IMR-90 (cell line): ENCODE data around the gene AP2M1.

ENCODE experiments used
- CEBPB ChIP-seq: IDR thresholded peaks from 2 replicates; pipeline ENCODE4 v1.6.1; 2012; ENCODE audit warnings: low read depth, low read length, improper control_type of control experiment
- ELK1 ChIP-seq: fragments of 150-350 bp; IDR thresholded peaks from 2 replicates; pipeline ENCODE4 v1.6.1; 2016; ENCODE audit warnings: low read depth, mild to moderate bottlenecking, low read length, moderate library complexity, borderline replicate concordance
- FOS ChIP-seq: fragments of 150-350 bp; IDR thresholded peaks from 2 replicates; pipeline ENCODE4 v1.6.1; 2016; ENCODE audit warnings: low read depth, low read length
- MAFK ChIP-seq: IDR thresholded peaks from 2 replicates; pipeline ENCODE4 v1.6.1; 2012; ENCODE audit warnings: low read depth, low read length, improper control_type of control experiment
- MAZ ChIP-seq: IDR thresholded peaks from 2 replicates; pipeline ENCODE4 v1.6.1; 2012; ENCODE audit warnings: low read depth, mild to moderate bottlenecking, low read length, improper control_type of control experiment, moderate library complexity, borderline replicate concordance
- POLR2A ChIP-seq: IDR thresholded peaks from 2 replicates; pipeline ENCODE4 v1.6.1; 2012; ENCODE audit warnings: mild to moderate bottlenecking, low read depth, low read length
- RAD21 ChIP-seq: IDR thresholded peaks from 2 replicates; pipeline ENCODE4 v1.6.1; 2012; ENCODE audit warnings: low read length, improper control_type of control experiment
- RFX5 ChIP-seq: IDR thresholded peaks from 2 replicates; pipeline ENCODE4 v1.8.0; 2012; ENCODE audit warnings: low read depth, mild to moderate bottlenecking, low read length, moderate library complexity
- TF ChIP-seq, protein P1 (sequence below): fragments of 150-350 bp; IDR thresholded peaks from 2 replicates; pipeline ENCODE4 v1.6.1; 2017; ENCODE audit warnings: mild to moderate bottlenecking, antibody characterized with exemption, low read length, low read depth
- TF ChIP-seq, protein P2 (sequence below): conservative IDR thresholded peaks from 2 replicates; pipeline ENCODE4 v1.5.1; 2012; ENCODE audit warnings: mild to moderate bottlenecking, low read depth, low read length, improper control_type of control experiment

- TF ChIP-seq, protein P1, sequence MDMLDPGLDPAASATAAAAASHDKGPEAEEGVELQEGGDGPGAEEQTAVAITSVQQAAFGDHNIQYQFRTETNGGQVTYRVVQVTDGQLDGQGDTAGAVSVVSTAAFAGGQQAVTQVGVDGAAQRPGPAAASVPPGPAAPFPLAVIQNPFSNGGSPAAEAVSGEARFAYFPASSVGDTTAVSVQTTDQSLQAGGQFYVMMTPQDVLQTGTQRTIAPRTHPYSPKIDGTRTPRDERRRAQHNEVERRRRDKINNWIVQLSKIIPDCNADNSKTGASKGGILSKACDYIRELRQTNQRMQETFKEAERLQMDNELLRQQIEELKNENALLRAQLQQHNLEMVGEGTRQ: no peak
- TF ChIP-seq POLR2A (no peak), RFX5 (no peak), RAD21 (no peak), CEBPB (no peak), FOS (no peak), MAFK (no peak), ELK1 (no peak), MAZ (no peak)
- TF ChIP-seq, protein P2, sequence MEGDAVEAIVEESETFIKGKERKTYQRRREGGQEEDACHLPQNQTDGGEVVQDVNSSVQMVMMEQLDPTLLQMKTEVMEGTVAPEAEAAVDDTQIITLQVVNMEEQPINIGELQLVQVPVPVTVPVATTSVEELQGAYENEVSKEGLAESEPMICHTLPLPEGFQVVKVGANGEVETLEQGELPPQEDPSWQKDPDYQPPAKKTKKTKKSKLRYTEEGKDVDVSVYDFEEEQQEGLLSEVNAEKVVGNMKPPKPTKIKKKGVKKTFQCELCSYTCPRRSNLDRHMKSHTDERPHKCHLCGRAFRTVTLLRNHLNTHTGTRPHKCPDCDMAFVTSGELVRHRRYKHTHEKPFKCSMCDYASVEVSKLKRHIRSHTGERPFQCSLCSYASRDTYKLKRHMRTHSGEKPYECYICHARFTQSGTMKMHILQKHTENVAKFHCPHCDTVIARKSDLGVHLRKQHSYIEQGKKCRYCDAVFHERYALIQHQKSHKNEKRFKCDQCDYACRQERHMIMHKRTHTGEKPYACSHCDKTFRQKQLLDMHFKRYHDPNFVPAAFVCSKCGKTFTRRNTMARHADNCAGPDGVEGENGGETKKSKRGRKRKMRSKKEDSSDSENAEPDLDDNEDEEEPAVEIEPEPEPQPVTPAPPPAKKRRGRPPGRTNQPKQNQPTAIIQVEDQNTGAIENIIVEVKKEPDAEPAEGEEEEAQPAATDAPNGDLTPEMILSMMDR: no peak
Measured at GRCh38 chr3:184209146-184209923, 34.7 kb downstream of the AP2M1 start.
